HG03196 (cell line): Measurements from ENCODE around the gene TRAM2.

ENCODE experiments used
- ATAC-seq: cut with Tn5 transposase; IDR thresholded peaks from one replicate; pipeline ENCODE4 v1.9.1; 2021; ENCODE audit not compliant: unreplicated experiment

TRAM2 gene

DNA sequence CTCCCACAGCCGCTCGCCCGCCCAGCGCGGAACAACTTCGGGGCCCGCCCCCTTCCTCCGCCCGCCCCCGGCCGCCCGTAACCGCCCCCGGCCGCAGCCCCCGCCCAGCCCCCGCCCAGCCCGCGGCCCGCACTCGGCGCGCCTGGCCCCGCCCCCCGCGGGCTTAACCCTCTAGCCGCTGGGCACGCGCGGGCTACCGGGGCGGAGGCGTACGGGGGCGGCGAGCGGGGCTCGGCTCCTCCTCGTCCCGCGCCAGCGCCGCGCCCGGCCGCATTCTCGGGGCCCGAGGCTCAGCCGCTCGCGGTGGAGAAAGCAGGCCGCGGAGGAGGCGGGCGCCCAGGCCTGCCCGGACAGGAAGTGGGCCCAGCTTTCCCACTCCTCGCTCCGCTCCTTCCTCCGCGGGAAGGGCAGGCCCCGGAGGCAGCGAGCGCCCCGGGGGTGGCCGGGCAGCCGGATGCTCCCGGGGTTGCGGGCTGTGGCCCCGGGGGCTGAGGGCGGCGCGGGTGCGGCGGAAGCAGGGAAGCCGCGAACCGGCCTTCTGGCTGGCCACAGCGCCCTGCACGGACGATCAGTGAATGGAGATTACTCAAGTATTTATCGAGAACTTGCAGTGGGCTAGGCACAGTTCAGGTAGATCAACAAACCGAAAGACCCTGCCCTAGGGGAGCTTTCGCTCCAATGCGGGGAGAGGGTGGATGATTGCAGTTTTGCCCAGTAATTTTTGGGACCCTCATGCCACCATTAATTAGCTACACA, at the start of gene TRAM2:
Gene TRAM2, minus strand, starts transcription at position 39 of the 756 bp plus-strand sequence. CDS start 145 bp downstream, outside the sequence.
- ATAC-seq: peak; percentile 55

DNA sequence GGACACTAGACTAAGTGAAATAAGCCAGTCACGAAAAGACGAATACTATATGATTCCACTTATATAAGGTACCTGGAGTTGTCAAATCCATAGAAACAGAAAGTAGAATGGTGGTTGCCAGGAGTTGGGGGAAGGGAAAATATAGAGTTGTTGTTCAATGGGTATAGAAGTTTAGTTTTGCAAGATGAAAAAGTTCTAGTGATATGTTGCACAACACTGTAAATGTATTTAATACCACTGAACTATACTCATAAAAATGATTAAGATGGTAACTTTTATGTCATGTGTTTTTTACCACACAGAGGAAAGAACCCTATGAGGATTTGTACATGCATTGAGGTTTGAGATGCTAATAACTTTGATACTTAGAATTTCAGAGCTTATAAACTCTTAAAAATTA, 46.0 kb upstream of the TRAM2 start:
- no peak for ATAC-seq

DNA sequence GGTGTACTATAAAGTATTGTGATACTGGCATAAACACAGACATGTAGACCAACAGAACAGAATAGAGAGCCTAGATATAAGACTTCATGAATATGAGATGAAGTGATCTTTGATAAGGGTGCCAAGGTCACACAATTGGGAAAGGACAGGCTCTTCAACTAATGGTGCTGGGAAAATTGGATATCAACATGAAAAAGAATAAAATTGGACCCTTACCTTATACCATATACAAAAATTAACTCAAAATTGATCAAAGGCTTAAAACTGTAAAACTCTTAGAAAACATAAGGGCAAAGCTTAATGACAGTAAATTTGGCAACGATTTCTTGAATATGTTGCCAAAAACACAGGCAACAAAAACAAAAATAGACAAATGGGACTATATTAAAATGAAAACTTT, 44.8 kb upstream of the TRAM2 start:
- ATAC-seq: no peak

DNA sequence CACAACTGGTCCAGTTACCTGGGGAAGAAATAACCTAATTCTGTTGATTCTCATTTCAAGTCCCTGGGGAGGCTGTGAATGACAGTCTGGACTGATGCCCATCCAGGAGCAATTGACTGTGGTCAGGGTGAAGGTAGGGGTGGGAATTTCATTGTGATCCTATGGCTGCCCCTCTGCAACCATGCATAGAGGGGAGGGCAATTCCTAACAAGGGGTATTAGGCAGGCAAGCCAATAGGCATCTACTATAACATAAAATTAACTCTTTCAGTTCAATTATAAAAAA, 44.0 kb upstream of the TRAM2 start:
- no peak for ATAC-seq

DNA sequence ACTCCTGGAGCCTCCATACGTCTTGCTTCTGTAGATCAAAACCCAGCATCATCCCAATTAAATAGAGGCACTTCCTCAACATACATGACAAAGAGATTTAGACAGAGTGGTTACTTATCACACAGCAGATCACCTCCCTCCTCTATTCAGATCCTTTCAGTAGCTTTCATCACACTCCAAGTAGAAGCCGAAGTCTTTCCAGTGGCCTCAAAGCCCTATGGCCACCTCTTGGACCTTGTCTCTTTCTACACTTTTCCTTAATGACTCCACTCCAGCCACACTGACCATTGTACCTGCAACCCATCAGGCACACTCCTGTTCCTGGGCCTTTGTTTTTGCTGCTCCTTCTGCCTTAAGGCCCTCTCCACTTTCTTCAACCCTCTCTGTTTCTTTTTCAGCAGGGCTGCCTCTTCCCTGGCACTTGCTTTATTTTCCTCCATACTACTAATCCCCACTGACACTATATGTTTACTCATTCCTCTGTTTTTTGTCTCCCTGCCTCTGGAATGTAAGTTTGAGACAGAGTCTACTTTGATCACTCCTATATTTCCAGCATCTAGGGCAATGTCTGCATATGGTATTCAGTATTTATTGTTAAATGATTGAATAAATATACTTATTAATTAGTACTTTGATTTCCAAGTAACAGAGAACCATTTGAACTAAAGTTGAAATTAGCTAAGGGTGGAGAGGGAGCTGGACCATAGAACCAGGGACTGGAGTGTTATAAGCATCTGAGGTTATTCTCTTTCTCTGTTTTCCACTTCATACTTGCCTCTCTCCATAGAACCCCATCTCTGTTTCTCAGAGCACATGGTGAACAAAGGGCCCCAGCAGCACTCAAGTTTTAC, 43.4 kb upstream of the TRAM2 start:
- no peak for ATAC-seq

DNA sequence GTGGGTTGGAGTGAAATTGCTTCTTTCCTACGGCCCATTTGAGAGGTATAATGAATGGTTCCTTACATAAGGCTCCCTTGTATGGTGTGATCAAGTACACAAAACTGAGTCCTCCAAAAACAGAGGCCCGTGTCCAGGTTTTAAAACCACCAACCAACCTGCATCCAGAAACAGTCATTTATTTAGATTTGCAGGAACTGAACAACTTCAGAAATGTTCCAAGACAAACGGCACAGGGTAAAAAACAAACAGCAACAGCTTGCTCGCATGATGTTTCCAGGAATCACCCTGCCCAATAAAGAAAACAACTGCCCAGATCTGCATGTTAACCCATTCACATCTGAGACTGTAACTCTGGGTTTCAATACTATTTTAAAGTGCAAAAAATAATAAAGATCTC, 40.2 kb upstream of the TRAM2 start:
- ATAC-seq: no peak

- no peak for ATAC-seq
Observed at GRCh38 chr6:52616059-52616690, 39.3 kb upstream of the TRAM2 start.

DNA sequence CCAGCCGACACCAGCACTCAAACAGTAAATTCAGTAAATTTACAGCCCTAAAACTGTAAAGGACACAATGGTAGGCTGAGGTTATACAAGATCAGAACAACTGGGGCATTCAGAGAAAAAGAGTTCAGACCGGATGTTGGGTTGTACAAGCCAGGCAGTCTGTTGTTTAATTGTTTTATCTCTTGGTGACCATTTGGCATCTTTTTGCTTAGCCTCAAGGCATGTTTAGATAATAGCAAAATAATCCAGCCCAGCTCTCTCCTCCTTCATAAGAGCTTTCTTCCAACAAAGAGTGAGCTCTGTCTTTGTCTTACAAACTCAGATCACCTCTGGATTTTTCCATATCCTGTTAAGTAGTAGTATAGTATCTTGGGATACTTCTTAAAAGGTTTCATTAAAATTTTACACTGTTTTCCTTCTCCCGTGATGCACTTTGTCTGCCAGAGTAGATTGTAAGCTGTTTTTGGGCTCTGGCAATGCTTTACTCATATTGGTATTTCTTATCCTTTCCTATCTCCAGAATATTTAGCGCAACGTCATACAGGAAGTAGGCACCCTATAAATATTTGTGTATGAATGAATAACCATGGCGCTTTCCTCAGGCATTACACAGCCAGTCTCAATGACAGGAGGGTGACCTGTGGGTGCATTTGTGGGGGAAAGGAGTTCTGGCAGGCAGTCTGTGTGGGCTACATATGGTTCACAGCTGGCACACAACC, 35.6 kb upstream of the TRAM2 start:
- no peak for ATAC-seq

DNA sequence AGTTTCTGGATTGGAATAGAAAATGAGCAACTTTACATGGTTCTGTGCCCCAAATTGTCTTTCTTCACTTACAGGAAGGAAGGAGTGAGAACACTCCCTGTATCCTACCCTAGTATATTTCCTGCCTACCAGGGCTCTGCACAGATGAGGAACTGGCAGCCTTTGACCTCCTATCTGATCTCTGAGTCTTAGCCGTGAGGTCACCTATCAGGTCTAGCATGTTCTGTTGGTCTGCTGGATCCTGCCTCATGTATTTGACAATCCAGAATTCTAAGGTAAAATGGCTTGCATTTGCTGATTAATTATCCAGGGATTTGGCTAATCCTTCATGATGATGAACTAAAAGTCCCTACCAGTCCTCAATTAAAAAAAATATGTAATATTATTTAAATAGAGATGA, 35.0 kb upstream of the TRAM2 start:
- ATAC-seq: no peak

GRCh38 chr6:52610745-52611355, 34.0 kb upstream of the TRAM2 start:
- no peak for ATAC-seq

GRCh38 chr6:52610011-52610410, 33.2 kb upstream of the TRAM2 start:
- ATAC-seq: no peak

DNA sequence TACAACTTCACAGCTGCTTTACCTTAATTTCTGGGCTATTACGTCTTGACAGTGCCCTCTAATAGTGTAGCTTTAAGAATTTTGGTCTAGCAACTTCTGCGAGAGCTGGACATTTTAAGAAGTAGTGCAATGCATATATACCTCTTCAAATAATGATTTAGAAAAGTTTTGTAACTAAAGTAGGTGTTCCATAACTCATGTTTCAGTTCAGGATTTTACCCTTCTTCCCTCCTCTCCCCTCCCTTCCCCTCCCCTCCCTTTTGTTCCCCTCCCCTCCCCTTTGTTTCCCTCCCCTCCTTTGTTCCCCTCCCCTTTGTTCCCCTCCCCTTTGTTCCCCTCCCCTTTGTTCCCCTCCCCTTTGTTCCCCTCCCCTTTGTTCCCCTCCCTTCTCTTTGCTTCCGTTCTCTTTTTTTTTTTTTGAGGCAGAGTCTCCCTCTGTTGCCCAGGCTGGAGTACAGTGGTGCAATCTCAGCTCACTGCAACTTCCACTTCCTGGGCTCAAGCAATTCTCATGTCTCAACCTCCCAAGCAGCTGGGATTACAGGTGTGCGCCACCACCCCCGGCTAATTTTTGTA, 28.8 kb upstream of the TRAM2 start:
- ATAC-seq: no peak

- no peak for ATAC-seq
Observed at GRCh38 chr6:52603000-52603795, 26.3 kb upstream of the TRAM2 start.

DNA sequence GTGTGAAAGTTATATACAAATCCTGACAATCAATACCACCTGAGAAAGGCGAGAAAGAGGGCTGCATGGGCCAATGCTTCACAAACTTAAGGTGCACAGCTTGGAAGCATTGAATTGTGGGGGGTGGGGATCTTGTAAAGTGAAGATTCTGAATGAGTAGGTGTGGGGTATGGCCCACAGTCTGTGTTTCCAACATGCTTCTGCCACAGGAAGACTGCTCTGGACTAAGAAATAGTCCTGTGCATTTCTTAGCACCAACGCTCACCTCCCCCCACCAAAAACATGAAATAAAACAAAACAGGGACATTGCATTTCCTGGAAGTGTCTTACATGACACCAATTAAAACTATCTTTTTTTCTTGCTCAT, 21.9 kb upstream of the TRAM2 start:
- ATAC-seq: no peak

GRCh38 chr6:52598123-52598823, 21.4 kb upstream of the TRAM2 start:
- ATAC-seq: no peak

- ATAC-seq: no peak
Observed at GRCh38 chr6:52597738-52598122, 20.9 kb upstream of the TRAM2 start.

- no peak for ATAC-seq
Observed at GRCh38 chr6:52596371-52597028, 19.6 kb upstream of the TRAM2 start.

GRCh38 chr6:52595796-52596130, 18.9 kb upstream of the TRAM2 start:
- peak; percentile 68 for ATAC-seq
